OCI-LY3 (cell line): ENCODE measurements around the gene FOSL2.

ENCODE experiments used
- H2AFZ ChIP-seq: fragments of 200-600, 300-600 bp; shearing (Covaris generic); 2 replicates; pipeline ENCODE4 v1.6.0; 2014; ENCODE audit warnings: antibody characterized with exemption, low read depth, low read length
- H3K27ac ChIP-seq: fragments of 200-600, 300-600 bp; sonication (generic); 2 replicates; pipeline ENCODE4 v1.5.1; 2014; ENCODE audit warnings: mild to moderate bottlenecking, low read length, moderate library complexity, mixed read lengths
- H3K27me3 ChIP-seq: fragments of 200-600, 300-600 bp; sonication (generic); 2 replicates; pipeline ENCODE4 v1.6.1; 2014; ENCODE audit warnings: low read depth, low read length, mixed read lengths
- H3K36me3 ChIP-seq: fragments of 200-600, 300-600 bp; sonication (generic); replicated peaks from 2 replicates; pipeline ENCODE3; 2014; ENCODE audit warnings: low read depth, low read length, mixed read lengths
- H3K4me1 ChIP-seq: fragments of 300-600, 200-600 bp; sonication (generic); 2 replicates; pipeline ENCODE4 v1.6.1; 2014; ENCODE audit warnings: low read length, mixed read lengths
- H3K4me2 ChIP-seq: fragments of 200-600, 300-600 bp; sonication (generic); 2 replicates; pipeline ENCODE4 v1.6.1; 2014; ENCODE audit warnings: low read length, mixed read lengths
- H3K4me3 ChIP-seq: fragments of 300-600, 200-600 bp; sonication (generic); 2 replicates; pipeline ENCODE4 v1.5.1; 2014; ENCODE audit warnings: antibody characterized with exemption, mild to moderate bottlenecking, low read length, moderate library complexity
- H3K79me2 ChIP-seq: fragments of 300-600, 200-600 bp; shearing (Covaris generic); 2 replicates; pipeline ENCODE4 v1.6.1; 2014; ENCODE audit warnings: mild to moderate bottlenecking, low read length, mixed read lengths
- H3K9ac ChIP-seq: fragments of 300-600, 200-600 bp; shearing (Covaris generic); 2 replicates; pipeline ENCODE4 v1.6.0; 2014; ENCODE audit warnings: mild to moderate bottlenecking, low read length, moderate library complexity
- H3K9me3 ChIP-seq: fragments of 200-600, 300-600 bp; shearing (Covaris generic); 2 replicates; pipeline ENCODE4 v1.6.1; 2014; ENCODE audit warnings: low read length, mixed read lengths; ENCODE audit not compliant: insufficient read depth
- H4K20me1 ChIP-seq: fragments of 200-600, 300-600 bp; sonication (generic); 2 replicates; pipeline ENCODE4 v1.6.1; 2016; ENCODE audit warnings: low read length, mixed read lengths; ENCODE audit not compliant: insufficient read depth
- EZH2phosphoT487 ChIP-seq: fragments of 200-600 bp; shearing (Covaris generic); IDR thresholded peaks from 2 replicates; pipeline ENCODE4 v1.6.1; 2018; ENCODE audit warnings: antibody characterized with exemption, mixed run types, low read depth
- TF ChIP-seq, protein P1 (sequence below): fragments of 200-600, 300-600 bp; sonication (generic); IDR thresholded peaks from 2 replicates; pipeline ENCODE4 v1.5.1; 2014; ENCODE audit warnings: antibody characterized with exemption, low read length, low read depth

FOSL2 gene

GRCh38 chr2:28411956-28412609, 19.4 kb downstream of the FOSL2 start:
- Histone ChIP-seq H3K79me2 (no peaks in the 10 kb centered on the region), H3K4me3 (no peak overlapping the region), H3K9me3 (no peaks in the 10 kb centered on the region), H4K20me1 (no peaks in the 10 kb centered on the region), H3K4me1 (peaks cover 20% of the 10 kb centered on the region), H3K36me3 (no peaks in the 10 kb centered on the region), H3K27ac (no peak overlapping the region), H2AFZ (no peak overlapping the region), H3K4me2 (no peak overlapping the region), H3K27me3 (no peaks in the 10 kb centered on the region), H3K9ac (no peak overlapping the region)
- TF ChIP-seq, protein P1, sequence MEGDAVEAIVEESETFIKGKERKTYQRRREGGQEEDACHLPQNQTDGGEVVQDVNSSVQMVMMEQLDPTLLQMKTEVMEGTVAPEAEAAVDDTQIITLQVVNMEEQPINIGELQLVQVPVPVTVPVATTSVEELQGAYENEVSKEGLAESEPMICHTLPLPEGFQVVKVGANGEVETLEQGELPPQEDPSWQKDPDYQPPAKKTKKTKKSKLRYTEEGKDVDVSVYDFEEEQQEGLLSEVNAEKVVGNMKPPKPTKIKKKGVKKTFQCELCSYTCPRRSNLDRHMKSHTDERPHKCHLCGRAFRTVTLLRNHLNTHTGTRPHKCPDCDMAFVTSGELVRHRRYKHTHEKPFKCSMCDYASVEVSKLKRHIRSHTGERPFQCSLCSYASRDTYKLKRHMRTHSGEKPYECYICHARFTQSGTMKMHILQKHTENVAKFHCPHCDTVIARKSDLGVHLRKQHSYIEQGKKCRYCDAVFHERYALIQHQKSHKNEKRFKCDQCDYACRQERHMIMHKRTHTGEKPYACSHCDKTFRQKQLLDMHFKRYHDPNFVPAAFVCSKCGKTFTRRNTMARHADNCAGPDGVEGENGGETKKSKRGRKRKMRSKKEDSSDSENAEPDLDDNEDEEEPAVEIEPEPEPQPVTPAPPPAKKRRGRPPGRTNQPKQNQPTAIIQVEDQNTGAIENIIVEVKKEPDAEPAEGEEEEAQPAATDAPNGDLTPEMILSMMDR = no peak
- no peak for TF ChIP-seq EZH2phosphoT487

DNA sequence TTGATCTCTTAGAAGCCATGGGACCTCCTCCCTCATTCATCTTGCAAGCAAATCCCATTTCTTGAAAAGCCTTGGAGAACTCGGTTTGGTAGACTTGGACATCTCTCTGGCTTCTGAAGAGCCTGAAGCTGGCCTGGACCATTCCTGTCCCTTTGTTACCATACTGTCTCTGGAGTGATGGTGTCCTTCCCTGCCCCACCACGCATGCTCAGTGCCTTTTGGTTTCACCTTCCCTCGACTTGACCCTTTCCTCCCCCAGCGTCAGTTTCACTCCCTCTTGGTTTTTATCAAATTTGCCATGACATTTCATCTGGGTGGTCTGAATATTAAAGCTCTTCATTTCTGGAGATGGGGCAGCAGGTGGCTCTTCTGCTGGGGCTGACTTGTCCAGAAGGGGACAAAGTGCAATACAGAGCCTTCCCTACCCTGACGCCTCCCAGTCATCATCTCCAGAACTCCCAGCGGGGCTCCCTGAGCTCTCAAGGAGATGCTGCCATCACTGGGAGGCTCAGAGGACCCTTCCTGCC, 20.0 kb downstream of the FOSL2 start:
- Histone ChIP-seq H3K4me2 (no peak overlapping the region), H3K4me1 (peaks cover 20% of the 10 kb centered on the region), H3K79me2 (no peaks in the 10 kb centered on the region), H3K9me3 (no peaks in the 10 kb centered on the region), H3K4me3 (no peak overlapping the region), H4K20me1 (no peaks in the 10 kb centered on the region), H3K27ac (no peak overlapping the region), H3K27me3 (no peaks in the 10 kb centered on the region), H3K9ac (no peak overlapping the region), H3K36me3 (no peaks in the 10 kb centered on the region), H2AFZ (no peak overlapping the region)
- TF ChIP-seq EZH2phosphoT487 = no peak
- TF ChIP-seq, protein P1 = no peak

DNA sequence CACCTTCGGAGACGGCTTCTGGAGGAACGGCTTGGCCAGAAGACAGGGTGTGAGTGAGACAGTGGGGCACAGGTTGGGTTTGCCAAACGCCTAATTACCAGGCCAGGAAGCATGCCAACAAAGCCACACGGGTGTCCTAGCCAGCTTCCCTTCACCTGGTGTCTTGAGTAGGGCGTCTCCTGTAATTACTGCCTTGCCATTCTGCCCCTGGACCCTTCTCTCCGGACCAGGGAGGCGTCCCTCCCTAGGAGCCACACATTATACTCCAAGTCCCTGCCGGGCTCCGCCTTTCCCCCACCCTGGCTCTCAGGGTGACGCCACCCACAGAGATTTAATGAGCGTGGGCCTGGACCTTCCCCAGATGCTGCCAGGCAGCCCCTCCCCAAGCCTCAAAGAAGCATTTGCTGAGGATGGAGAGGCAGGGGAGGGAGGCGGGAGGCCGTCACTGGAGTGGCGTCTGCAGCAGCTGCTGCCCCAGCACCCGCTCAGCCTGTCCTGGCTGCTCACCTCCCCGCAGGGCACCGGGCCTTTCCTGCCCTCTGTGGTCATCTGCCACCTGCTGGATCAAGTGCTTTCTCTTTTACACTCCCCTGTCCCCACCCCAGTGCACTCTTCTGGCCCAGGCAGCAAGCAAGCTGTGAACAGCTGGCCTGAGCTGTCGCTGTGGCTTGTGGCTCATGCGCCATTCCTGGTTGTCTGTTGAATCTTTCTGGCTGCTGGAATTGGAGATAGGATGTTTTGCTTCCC, 20.7 kb downstream of the FOSL2 start:
- Histone ChIP-seq H3K79me2 (no peaks in the 10 kb centered on the region), H3K4me2 (no peak overlapping the region), H3K4me1 (peaks cover 20% of the 10 kb centered on the region), H2AFZ (no peak overlapping the region), H3K36me3 (no peaks in the 10 kb centered on the region), H3K9me3 (no peaks in the 10 kb centered on the region), H3K27ac (no peak overlapping the region), H3K27me3 (no peaks in the 10 kb centered on the region), H4K20me1 (no peaks in the 10 kb centered on the region), H3K9ac (no peak overlapping the region), H3K4me3 (no peak overlapping the region)
- no peak for TF ChIP-seq EZH2phosphoT487
- TF ChIP-seq, protein P1 = 0 out of 2 replicates have a peak, but pooled peaks have one; percentile 4

DNA sequence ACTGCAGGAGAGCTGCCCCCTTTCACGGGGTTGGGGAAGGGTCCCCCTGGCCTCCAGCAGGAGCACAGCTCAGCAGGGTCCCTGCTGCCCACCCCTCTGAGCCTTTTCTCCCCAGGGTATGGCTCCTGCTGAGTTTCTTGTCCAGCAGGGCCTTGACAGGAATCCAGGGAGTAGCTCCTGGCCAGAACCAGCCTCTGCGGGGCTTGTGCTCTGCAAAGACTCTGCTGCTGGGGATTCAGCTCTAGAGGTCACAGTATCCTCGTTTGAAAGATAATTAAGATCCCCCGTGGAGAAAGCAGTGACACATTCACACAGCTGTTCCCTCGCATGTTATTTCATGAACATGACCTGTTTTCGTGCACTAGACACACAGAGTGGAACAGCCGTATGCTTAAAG, 21.2 kb downstream of the FOSL2 start:
- Histone ChIP-seq H3K36me3 (no peaks in the 10 kb centered on the region), H3K27ac (no peak overlapping the region), H3K4me3 (no peak overlapping the region), H3K27me3 (no peaks in the 10 kb centered on the region), H3K9me3 (no peaks in the 10 kb centered on the region), H4K20me1 (no peaks in the 10 kb centered on the region), H3K79me2 (no peaks in the 10 kb centered on the region), H3K4me1 (peaks cover 20% of the 10 kb centered on the region), H3K9ac (no peak overlapping the region), H3K4me2 (no peak overlapping the region), H2AFZ (no peak overlapping the region)
- TF ChIP-seq, protein P1 = no peak
- no peak for TF ChIP-seq EZH2phosphoT487
